ENCODE results near the gene KDM1A.
"Not testable (repeated sequence)": the region's sequence is repeated elsewhere in the genome, so short reads cannot be mapped to it uniquely, and the experiment has no call there.

DNA sequence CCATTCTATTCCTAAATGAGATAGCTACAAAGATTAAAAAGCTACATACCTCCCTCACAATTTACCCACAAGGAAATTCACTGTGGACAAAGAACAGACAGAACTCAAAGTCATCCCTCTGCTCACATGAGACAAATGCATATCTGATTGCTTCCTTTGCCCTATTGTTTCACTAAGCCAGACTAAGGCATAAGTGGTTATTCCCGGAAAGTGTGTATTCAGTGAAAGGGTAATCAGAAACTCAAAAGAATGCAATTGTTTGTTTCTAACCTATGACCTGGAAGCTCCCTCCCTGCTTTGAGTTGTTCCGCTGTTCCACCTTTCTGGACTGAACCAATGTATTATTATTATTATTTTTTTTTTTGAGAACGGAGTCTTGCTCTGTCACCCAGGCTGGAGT lies 14.5 kb upstream of the KDM1A start:
- TF ChIP-seq, protein P1, sequence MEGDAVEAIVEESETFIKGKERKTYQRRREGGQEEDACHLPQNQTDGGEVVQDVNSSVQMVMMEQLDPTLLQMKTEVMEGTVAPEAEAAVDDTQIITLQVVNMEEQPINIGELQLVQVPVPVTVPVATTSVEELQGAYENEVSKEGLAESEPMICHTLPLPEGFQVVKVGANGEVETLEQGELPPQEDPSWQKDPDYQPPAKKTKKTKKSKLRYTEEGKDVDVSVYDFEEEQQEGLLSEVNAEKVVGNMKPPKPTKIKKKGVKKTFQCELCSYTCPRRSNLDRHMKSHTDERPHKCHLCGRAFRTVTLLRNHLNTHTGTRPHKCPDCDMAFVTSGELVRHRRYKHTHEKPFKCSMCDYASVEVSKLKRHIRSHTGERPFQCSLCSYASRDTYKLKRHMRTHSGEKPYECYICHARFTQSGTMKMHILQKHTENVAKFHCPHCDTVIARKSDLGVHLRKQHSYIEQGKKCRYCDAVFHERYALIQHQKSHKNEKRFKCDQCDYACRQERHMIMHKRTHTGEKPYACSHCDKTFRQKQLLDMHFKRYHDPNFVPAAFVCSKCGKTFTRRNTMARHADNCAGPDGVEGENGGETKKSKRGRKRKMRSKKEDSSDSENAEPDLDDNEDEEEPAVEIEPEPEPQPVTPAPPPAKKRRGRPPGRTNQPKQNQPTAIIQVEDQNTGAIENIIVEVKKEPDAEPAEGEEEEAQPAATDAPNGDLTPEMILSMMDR (IDR thresholded peaks at IDR 0.05) = not testable (repeated sequence)
- not testable (repeated sequence) for TF ChIP-seq EZH2 (IDR thresholded peaks at IDR 0.05; ENCODE audit: borderline replicate concordance, insufficient read depth, low read depth, low read length, poor library complexity, severe bottlenecking)
